Heart right ventricle (tissue), 16 donors: Measurements from ENCODE around the gene EHD3. TPM values are rescaled to one million over a fixed set of nuclear protein-coding genes. Genes with fewer than 3 reads are reported as not detected.
A peak's percentile ranks its signal among the peaks of the same experiment; 100 is the strongest.
"Not testable (repeated sequence)": the region's sequence is repeated elsewhere in the genome, so short reads cannot be mapped to it uniquely, and the experiment has no call there.

Experiments used
- ATAC-seq, 8 donors: fragments of 200-7000 bp; cut with Tn5 transposase; one replicate each; pipeline ENCODE4 v1.9.1; 2020; ENCODE audit warnings: mild to moderate bottlenecking in 8 of 8, moderate library complexity in 8 of 8, moderate number of reproducible peaks in 1 of 8
- DNase-seq, 2 donors: peaks; one replicate each; pipeline ENCODE4 v3.0.0-alpha.2; 2020
- H3K27ac ChIP-seq, 10 donors: fragments of 200-600 bp; sonication (generic) in 2 of 10; one replicate each; pipeline versions ENCODE4 v1.5.0 to v1.8.0; 2020 to 2022; ENCODE audit warnings: mild to moderate bottlenecking in 3 of 10
- H3K27me3 ChIP-seq, 7 donors: fragments of 200-600 bp; one replicate each; pipeline ENCODE4 v1.8.0; 2021 to 2022; ENCODE audit warnings: mild to moderate bottlenecking in 2 of 7
- H3K36me3 ChIP-seq, 9 donors: fragments of 200-600 bp; sonication (generic) in 1 of 9; one replicate each; pipeline versions ENCODE4 v1.5.0 to v1.8.0; 2020 to 2022; ENCODE audit warnings: mild to moderate bottlenecking in 2 of 9
- H3K4me1 ChIP-seq, 9 donors: fragments of 200-600 bp; sonication (generic) in 1 of 9; one replicate each; pipeline versions ENCODE4 v1.5.0 to v1.8.0; 2020 to 2022; ENCODE audit warnings: mild to moderate bottlenecking in 4 of 9
- H3K4me3 ChIP-seq, 10 donors: fragments of 200-600 bp; sonication (generic) in 2 of 10; one replicate each; pipeline versions ENCODE4 v1.5.0 to v1.8.0; 2020 to 2022; ENCODE audit warnings: mild to moderate bottlenecking in 7 of 10, moderate library complexity in 2 of 10
- H3K9me3 ChIP-seq, 11 donors: fragments of 200-600 bp in 10 of 11; sonication (generic) in 2 of 11; one replicate each; pipeline versions ENCODE4 v1.5.0 to v1.8.0; 2013 to 2022; ENCODE audit warnings: mild to moderate bottlenecking in 2 of 11, control low read depth in 1 of 11, moderate library complexity in 1 of 11
- CTCF ChIP-seq, 9 donors: fragments of 200-600 bp; sonication (generic) in 2 of 9; IDR thresholded peaks; one replicate each; pipeline versions ENCODE4 v1.5.0 to v1.8.0; 2021 to 2022; ENCODE audit warnings: antibody characterized with exemption in 9 of 9, mild to moderate bottlenecking in 5 of 9, moderate library complexity in 1 of 9
- WGBS, 2 donors: extraction: QIAGEN DNeasy Blood & Tissue Kit; methylation state at CpG; one replicate each; pipeline ENCODE4 v1.1.7; 2013; ENCODE audit warnings: inconsistent platforms in 1 of 2; 5-methylcytosine and 5-hydroxymethylcytosine counted together
- intact Hi-C, 10 donors: fragments of 100-400 bp; cut with DNase I; formaldehyde crosslinking; loops; one replicate each; pipeline versions ENCODE4 v1.11.1 to v1.14.2; 2022
- polyA plus RNA-seq, 2 donors: library from polyadenylated mRNA; stranded (reverse); fragments of 200-250 nt; gene quantifications; one replicate each; pipeline ENCODE4 v1.2.3, GENCODE V29; 2013
- total RNA-seq, 10 donors: library from RNA; stranded (reverse); fragmentation: NEBNext Ultra II Directional in 3 of 10; extraction: Animal tissue kit (Norgen Biotek cat#: 25700) in 3 of 10; gene quantifications; one replicate each; pipeline versions ENCODE4 v1.2.1 to v1.2.4, GENCODE V29; 2021 to 2023
- donor health status: Arrhythmogenic right ventricular cardiomyopathy.
- donor health status: ischemic (EF 13 %, LVEDD 7.1; RV severe dilation, severe dysfunction).
- donor health status: healthy with polysubstance abuse.
- donor health status: DM: no; HTN: yes; CAD: no.
- donor health status: DM: no; HTN: no; CAD: no.
- donor health status: ischemic (EF 25% LVEDD 6.9; RV normal size, moderate dysfunction).
- donor health status: ischemic (EF 25% LVEDD 5.7; RV mildly dilated, moderate dysfunction).
- donor health status: healthy.
- donor health status: DM: yes; HTN: yes; CAD: no.
- donor health status: Ischemic cardiomyopathy.
- donor health status: ischemic (EF 35%, LVEDD 5.7; RV mildly dilated, moderate dysfunction).
- donor health status: nonischemic (EF 11% LVEDD 7.7; RV severe dilation, severe dysfunction).
- donor health status: DM: yes; HTN: yes; CAD: no.
- donor health status: PGD.
- donor health status: ischemic (EF 29% LVEDD 5.4; RV normal size, mild dysfunction).
- donor health status: nonischemic (EF 23%, LVEDD 6.1; RV moderate dilation, normal function).

Gene EHD3
- total and polyA plus RNA-seq, 12 donors = 5.3 to 40.9 (median 24.3) TPM

DNA sequence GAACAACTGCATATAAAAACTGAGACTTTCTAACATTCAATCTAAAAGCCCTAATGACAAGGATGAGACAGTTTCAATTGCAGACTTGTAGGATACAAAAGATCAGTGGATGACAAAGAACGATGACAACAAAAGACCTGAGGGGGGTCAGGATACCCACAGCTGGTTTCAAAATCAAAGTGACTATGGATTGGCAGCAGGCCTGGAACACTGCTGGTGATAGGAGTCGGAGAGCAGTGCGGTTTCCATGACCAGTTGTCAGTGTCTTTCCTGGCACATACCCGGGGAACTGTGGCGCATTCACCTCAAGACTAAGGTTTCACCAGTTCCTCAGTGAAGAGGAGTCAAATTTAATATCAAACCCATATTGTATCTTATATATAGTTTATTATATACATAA lies 42.0 kb downstream of the EHD3 start:
- WGBS, 2 donors = 38 to 47% methylated on average over 5 of the region's 5 CpGs
- intact Hi-C loops = loop anchor here in 1 of 10 donors (5.0 kb wide), 1 partner anchor 39 kb away; no protein-coding TSS in a partner anchor

DNA sequence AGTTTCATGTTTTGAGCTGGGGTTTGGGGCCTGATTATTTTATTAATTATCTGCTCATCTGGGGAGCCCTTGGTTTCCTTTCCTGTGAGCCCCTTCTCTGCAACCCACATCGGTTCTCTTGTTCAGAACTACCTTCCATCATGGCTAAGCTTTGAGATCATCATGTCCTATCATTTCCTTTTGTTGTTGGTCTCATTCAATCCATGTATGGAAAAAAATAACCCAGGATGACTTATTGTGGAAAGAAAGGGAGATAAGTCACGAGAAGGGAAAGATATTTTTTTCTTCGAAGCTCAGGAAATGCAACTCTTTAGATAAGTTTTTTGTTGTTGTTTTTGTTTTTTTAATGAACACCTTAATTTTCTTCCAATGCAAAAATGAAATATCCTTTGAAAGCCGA lies 43.7 kb downstream of the EHD3 start:
- H3K27ac ChIP-seq = no peak overlapping the region
- no peak for TF ChIP-seq CTCF (IDR thresholded peaks at IDR 0.05)
- intact Hi-C loops = loop anchor here in 1 of 10 donors (5.0 kb wide), 1 partner anchor 40 kb away; no protein-coding TSS in a partner anchor
- no peak for ATAC-seq
- H3K9me3 ChIP-seq = no peaks in the 10 kb centered on the region
- H3K27me3 ChIP-seq = no peaks in the 10 kb centered on the region
- H3K4me3 ChIP-seq = no peak overlapping the region
- 47 to 56% methylated on average over 4 of the region's 4 CpGs for WGBS, 2 donors
- H3K4me1 ChIP-seq = peaks cover 0 to 51% (median 16%) of the 10 kb centered on the region in 9 donors
- no peaks in the 10 kb centered on the region for H3K36me3 ChIP-seq
- DNase-seq = no peak

More for the DNA sequence above, 42.0 kb downstream of the EHD3 start:
- H3K36me3 ChIP-seq = no peaks in the 10 kb centered on the region
- H3K27ac ChIP-seq = peak overlapping the region in 1 of 10 donors; percentile 7
- H3K4me3 ChIP-seq = no peak overlapping the region
- ATAC-seq = peak in 7 of 8 donors; percentile 49 to 90 (median 75)
- no peak for TF ChIP-seq CTCF (IDR thresholded peaks at IDR 0.05)
- H3K4me1 ChIP-seq = peaks cover 0 to 52% (median 16%) of the 10 kb centered on the region in 9 donors
- DNase-seq = peak; percentile 34 to 58
- no peaks in the 10 kb centered on the region for H3K9me3 ChIP-seq
- H3K27me3 ChIP-seq = no peaks in the 10 kb centered on the region

GRCh38 chr2:31282634-31283033 lies 48.7 kb downstream of the EHD3 start:
- ATAC-seq = no peak
- WGBS, 2 donors = 74 to 77% methylated on average over 2 of the region's 2 CpGs
- peak overlapping the region in 1 of 10 donors; percentile 31 for H3K27ac ChIP-seq

GRCh38 chr2:31283193-31283919 lies 49.4 kb downstream of the EHD3 start:
- Histone ChIP-seq H3K27ac (peak overlapping the region in 1 of 10 donors; percentile 31), H3K4me1 (peaks cover 0 to 27% (median 4%) of the 10 kb centered on the region in 9 donors)
- H3K9me3 ChIP-seq, intact Hi-C loops, DNase-seq, H3K4me3 ChIP-seq, H3K36me3 ChIP-seq, H3K27me3 ChIP-seq, ATAC-seq: not testable (repeated sequence)
- 84 to 93% methylated on average over 6 to 7 of the region's 7 CpGs for WGBS, 2 donors

More at GRCh38 chr2:31282634-31283033, 48.7 kb downstream of the EHD3 start:
- peaks cover 0 to 26% (median 7%) of the 10 kb centered on the region in 9 donors for H3K4me1 ChIP-seq
- H3K36me3 ChIP-seq = no peaks in the 10 kb centered on the region
- DNase-seq = no peak
- intact Hi-C loops = no loop called here
- no peaks in the 10 kb centered on the region for H3K27me3 ChIP-seq
- TF ChIP-seq CTCF (IDR thresholded peaks at IDR 0.05) = no peak
- H3K4me3 ChIP-seq = no peak overlapping the region
- H3K9me3 ChIP-seq = no peaks in the 10 kb centered on the region

DNA sequence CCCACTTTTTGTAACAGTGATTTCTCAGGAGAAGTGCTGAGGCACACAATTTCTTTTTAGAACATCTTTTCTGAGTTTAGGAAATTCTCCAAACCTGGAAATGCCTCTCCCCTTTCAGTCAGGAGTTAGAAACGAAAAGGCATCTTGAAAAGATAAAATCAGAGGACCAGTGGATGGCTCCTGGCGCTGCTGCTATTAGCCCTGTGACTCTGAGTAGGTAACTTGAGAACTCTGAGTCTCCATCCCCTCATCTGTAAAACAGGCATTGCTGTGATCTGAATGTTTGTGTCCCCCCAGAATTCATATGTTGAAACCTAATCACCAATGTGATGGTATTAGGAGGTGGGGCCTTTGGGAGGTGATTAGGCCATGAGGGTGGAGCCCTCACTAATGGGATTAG lies 50.2 kb downstream of the EHD3 start:
- intact Hi-C loops = no loop called here

More for the DNA sequence above, 50.2 kb downstream of the EHD3 start:
- peaks cover 0 to 20% (median 4%) of the 10 kb centered on the region in 9 donors for H3K4me1 ChIP-seq
- WGBS, 2 donors = 85 to 88% methylated on average over 2 of the region's 2 CpGs
- H3K36me3 ChIP-seq = no peaks in the 10 kb centered on the region
- ATAC-seq (no peak), DNase-seq (no peak)
- no peak overlapping the region for H3K27ac ChIP-seq
- no peak for TF ChIP-seq CTCF (IDR thresholded peaks at IDR 0.05)
- no peaks in the 10 kb centered on the region for H3K9me3 ChIP-seq
- H3K4me3 ChIP-seq = no peak overlapping the region
- H3K27me3 ChIP-seq = no peaks in the 10 kb centered on the region
